HepG2 (cell line): ENCODE measurements around the gene KDM5A. TPM values are rescaled to one million over a fixed set of nuclear protein-coding genes. Genes with fewer than 3 reads are reported as not detected.

ENCODE experiments used
- CREB3 ChIP-seq: sonication (generic); formaldehyde crosslinking; IDR thresholded peaks from 2 replicates; pipeline ENCODE4 v1.5.0; 2020; ENCODE audit warnings: missing genetic modification reagents
- GTF3A ChIP-seq: sonication (generic); formaldehyde crosslinking; conservative IDR thresholded peaks from 2 replicates; pipeline ENCODE4 v1.4.0; 2020; ENCODE audit warnings: mild to moderate bottlenecking, missing genetic modification reagents
- HOXD1 ChIP-seq: sonication (generic); formaldehyde crosslinking; IDR thresholded peaks from 2 replicates; pipeline ENCODE4 v1.5.0; 2020; ENCODE audit warnings: missing genetic modification reagents
- IKZF1 ChIP-seq: fragments of 450-650 bp; IDR thresholded peaks from 2 replicates; pipeline ENCODE4 v1.7.1; 2016
- MAF1 ChIP-seq: sonication (generic); formaldehyde crosslinking; IDR thresholded peaks from 2 replicates; pipeline ENCODE4 v1.5.0; 2020; ENCODE audit warnings: missing genetic modification reagents, borderline replicate concordance
- MYPOP ChIP-seq: sonication (generic); formaldehyde crosslinking; IDR thresholded peaks from 2 replicates; pipeline ENCODE4 v1.8.1; 2023; ENCODE audit warnings: mild to moderate bottlenecking, moderate library complexity, missing genetic modification reagents
- PAF1 ChIP-seq: IDR thresholded peaks from 2 replicates; pipeline ENCODE4 v1.6.1; 2016; ENCODE audit warnings: missing genetic modification reagents, missing compliant biosample characterization
- POLR2A ChIP-seq, 2 experiments: IDR thresholded peaks; 2 replicates each; pipeline ENCODE4 v1.6.1; 2011; ENCODE audit warnings: low read depth in 2 of 2, low read length in 2 of 2, mild to moderate bottlenecking in 1 of 2, moderate library complexity in 1 of 2; ENCODE audit not compliant: insufficient read depth in 1 of 2
- YY1 ChIP-seq: IDR thresholded peaks from 2 replicates; pipeline ENCODE4 v1.6.1; 2011; ENCODE audit warnings: low read length, low read depth, moderate library complexity, mild to moderate bottlenecking; ENCODE audit not compliant: insufficient read depth, insufficient replicate concordance
- ZNF20 ChIP-seq: sonication (generic); formaldehyde crosslinking; IDR thresholded peaks from 2 replicates; pipeline ENCODE4 v1.4.0; 2020; ENCODE audit warnings: mild to moderate bottlenecking, moderate library complexity, missing genetic modification reagents
- ZNF558 ChIP-seq: sonication (generic); formaldehyde crosslinking; IDR thresholded peaks from 2 replicates; pipeline ENCODE4 v1.9.0; 2022; ENCODE audit warnings: mild to moderate bottlenecking, missing genetic modification reagents, borderline replicate concordance
- ZNF567 ChIP-seq: sonication (generic); formaldehyde crosslinking; IDR thresholded peaks from 2 replicates; pipeline ENCODE4 v1.8.1; 2023; ENCODE audit warnings: mild to moderate bottlenecking, missing genetic modification reagents, borderline replicate concordance
- ZNF570 ChIP-seq: sonication (generic); formaldehyde crosslinking; IDR thresholded peaks from 2 replicates; pipeline ENCODE4 v1.4.0; 2020; ENCODE audit warnings: mild to moderate bottlenecking, missing genetic modification reagents, borderline replicate concordance
- ZNF614 ChIP-seq: IDR thresholded peaks from 2 replicates; pipeline ENCODE4 v1.6.1; 2018; ENCODE audit warnings: missing biosample characterization, missing genetic modification reagents, inconsistent platforms, borderline replicate concordance
- ZNF646 ChIP-seq: sonication (generic); formaldehyde crosslinking; IDR thresholded peaks from 2 replicates; pipeline ENCODE4 v1.9.0; 2021; ENCODE audit warnings: mild to moderate bottlenecking, missing genetic modification reagents
- ZNF7 ChIP-seq: IDR thresholded peaks from 2 replicates; pipeline ENCODE4 v1.6.1; 2016; ENCODE audit warnings: missing biosample characterization, missing genetic modification reagents
- ZNF747 ChIP-seq: sonication (generic); formaldehyde crosslinking; IDR thresholded peaks from 2 replicates; pipeline ENCODE4 v1.8.1; 2023; ENCODE audit warnings: missing genetic modification reagents, mild to moderate bottlenecking, borderline replicate concordance
- ZNF800 ChIP-seq: sonication (generic); formaldehyde crosslinking; IDR thresholded peaks from 2 replicates; pipeline ENCODE4 v1.4.0; 2020; ENCODE audit warnings: missing genetic modification reagents
- ZNF841 ChIP-seq: sonication (generic); formaldehyde crosslinking; IDR thresholded peaks from 2 replicates; pipeline ENCODE4 v1.8.1; 2023; ENCODE audit warnings: missing genetic modification reagents, borderline replicate concordance
- ZSCAN22 ChIP-seq: sonication (generic); formaldehyde crosslinking; IDR thresholded peaks from 2 replicates; pipeline ENCODE4 v1.4.0; 2020; ENCODE audit warnings: mild to moderate bottlenecking, missing genetic modification reagents
- polyA plus RNA-seq, 8 experiments: library from polyadenylated mRNA; depleted of rRNA in 3 of 8; stranded (reverse) in 7 of 8; unstranded in 1 of 8; fragments of >200 nt; fragmentation: Illumina TruSeq in 4 of 8; extraction: Trizol in 4 of 8; gene quantifications; 2 replicates each; pipeline versions ENCODE4 v1.2.1 to v1.2.3, GENCODE V29; 2011 to 2016; ENCODE audit warnings: low read depth in 4 of 8, missing spikeins in 1 of 8, mixed read lengths in 1 of 8; ENCODE audit not compliant: insufficient read depth in 1 of 8
- total RNA-seq, 5 experiments: library from RNA; depleted of rRNA; stranded (reverse); fragments of >200 nt; fragmentation: Illumina TruSeq; extraction: Trizol; gene quantifications; 2 replicates each; pipeline ENCODE4 v1.2.3, GENCODE V29; 2016; ENCODE audit warnings: low read depth in 1 of 5

Gene KDM5A
- total and polyA plus RNA-seq, 2 of the 13 experiments (the other 11 are each of a cell fraction or from before 2014, with no cell fraction given), result 12.0 to 29.2 TPM

GRCh38 chr12:401235-402028, 12.3 kb upstream of the KDM5A start, which contains the start of gene CCDC77 (continued):
- TF ChIP-seq ZNF20 (no peak), ZNF747 (CRISPR knock-in tag) (peak; percentile 63; the same call in 1 of the 2 replicates), ZNF567 (CRISPR knock-in tag) (no peak), POLR2A (IDR thresholded peaks at IDR 0.05; ENCODE audit: insufficient read depth in 1 of 2, low read depth in 2 of 2, low read length in 2 of 2) (peak; percentile 39 to 70; a peak in 3 of 4 replicates), IKZF1 (no peak), YY1 (peak; percentile 67), GTF3A (CRISPR knock-in tag) (no peak), ZNF614 (0 out of 2 replicates have a peak, but pooled peaks have one; percentile 72), ZNF841 (no peak), ZSCAN22 (CRISPR knock-in tag) (no peak), HOXD1 (CRISPR knock-in tag) (no peak), ZNF646 (CRISPR knock-in tag) (no peak), ZNF800 (no peak), CREB3 (CRISPR knock-in tag) (no peak), MAF1 (no peak), MYPOP (peak; percentile 93), ZNF570 (no peak), ZNF7 (CRISPR knock-in tag) (no peak), ZNF558 (CRISPR knock-in tag) (no peak), PAF1 (CRISPR knock-in tag) (no peak)
